Right cardiac atrium (tissue), 5 donors: Measurements from ENCODE around the gene RIPPLY2. TPM values are rescaled to one million over a fixed set of nuclear protein-coding genes. Genes with fewer than 3 reads are reported as not detected.
"Not testable (repeated sequence)": the region's sequence is repeated elsewhere in the genome, so short reads cannot be mapped to it uniquely, and the experiment has no call there.

ENCODE experiments used
- ATAC-seq, 2 donors: fragments of 200-7000 bp; cut with Tn5 transposase; one replicate each; pipeline versions ENCODE4 v1.8.0 to v1.9.1; 2020; ENCODE audit warnings: moderate library complexity in 2 of 2, mild to moderate bottlenecking in 1 of 2
- DNase-seq, 3 donors: peaks; one replicate each; pipeline ENCODE4 v3.0.0-alpha.2; 2020
- H3K27ac ChIP-seq: one replicate; pipeline ENCODE4 v1.5.1; 2013; ENCODE audit warnings: mild to moderate bottlenecking, low read length, control low read depth, moderate library complexity
- H3K27me3 ChIP-seq: one replicate; pipeline ENCODE4 v1.6.1; 2013; ENCODE audit not compliant: control insufficient read depth, insufficient read depth
- H3K4me1 ChIP-seq: one replicate; pipeline ENCODE4 v1.6.1; 2013; ENCODE audit warnings: low read length; ENCODE audit not compliant: control insufficient read depth, insufficient read depth
- H3K4me3 ChIP-seq: one replicate; pipeline ENCODE4 v1.5.1; 2013; ENCODE audit warnings: low read length, control low read depth
- H3K9me3 ChIP-seq: one replicate; pipeline ENCODE4 v1.6.1; 2013; ENCODE audit warnings: low read length; ENCODE audit not compliant: control insufficient read depth
- WGBS: extraction: QIAGEN DNeasy Blood & Tissue Kit; methylation state at CpG from one replicate; pipeline ENCODE4 v1.1.7; 2013; 5-methylcytosine and 5-hydroxymethylcytosine counted together
- intact Hi-C, 4 donors: fragments of 100-400 bp; cut with DNase I; formaldehyde crosslinking; loops; one replicate each; pipeline versions ENCODE4 v1.11.0 to v1.14.0; 2022 to 2023
- long read RNA-seq, 4 donors: library from polyadenylated mRNA; unstranded; transcript quantifications; one replicate each; pipeline ENCODE4 v2.0.0, GENCODE V29; 2020 to 2021
- polyA plus RNA-seq: library from polyadenylated mRNA; stranded (reverse); fragments of 200-250 nt; gene quantifications from one replicate; pipeline ENCODE4 v1.2.3, GENCODE V29; 2013
- total RNA-seq, 4 donors: library from RNA; stranded (reverse); fragmentation: NEBNext Ultra II Directional; extraction: Animal tissue kit (Norgen Biotek cat#: 25700); gene quantifications; one replicate each; pipeline ENCODE4 v1.2.1, GENCODE V29; 2021
- donor health status: healthy with polysubstance abuse.
- donor health status: DM: no; HTN: yes; CAD: no.
- donor health status: DM: no; HTN: no; CAD: no.
- donor health status: DM: no; HTN: yes; CAD: no; lungs with severe emphysema.
- donor health status: DM: yes; HTN: yes; CAD: no.

RIPPLY2 gene
- total RNA-seq (not detected), polyA plus RNA-seq (0.45 TPM)
- long read RNA-seq, donor 1: 0 reads
- long read RNA-seq, donor 2: 0 reads
- long read RNA-seq, donor 3: 0 reads
- long read RNA-seq, donor 4: 0 reads

- under 1% methylated on average over 81 of the region's 81 CpGs for WGBS
- ATAC-seq (peak; percentile 74 to 75), DNase-seq (peak; percentile 15 to 58 (median 50))
- intact Hi-C loops: no loop called here
- Histone ChIP-seq H3K27me3 (no peaks in the 10 kb centered on the region), H3K27ac (no peak within 1 kb of the TSS), H3K4me3 (peak within 1 kb of the TSS; percentile 34), H3K9me3 (no peaks in the 10 kb centered on the region), H3K4me1 (no peaks in the 10 kb centered on the region)
Measured at GRCh38 chr6:83853178-83854000, at the start of gene RIPPLY2. Gene RIPPLY2 (plus strand): TSS chr6:83853360. CDS start chr6:83853417, 57 bp downstream.

- DNase-seq, H3K27ac ChIP-seq, ATAC-seq: not testable (repeated sequence)
Measured at GRCh38 chr6:83803492-83803891, 49.7 kb upstream of the RIPPLY2 start.

GRCh38 chr6:83804886-83805285 is 48.3 kb upstream of the RIPPLY2 start:
- no peak for ATAC-seq
- no peak for DNase-seq
- no peaks in the 10 kb centered on the region for H3K4me1 ChIP-seq
- H3K9me3 ChIP-seq: no peaks in the 10 kb centered on the region
- intact Hi-C loops: no loop called here
- no peak overlapping the region for H3K4me3 ChIP-seq
- H3K27me3 ChIP-seq: no peaks in the 10 kb centered on the region
- no peak overlapping the region for H3K27ac ChIP-seq

More at GRCh38 chr6:83803492-83803891, 49.7 kb upstream of the RIPPLY2 start:
- H3K9me3 ChIP-seq, intact Hi-C loops, H3K4me1 ChIP-seq, H3K27me3 ChIP-seq, H3K4me3 ChIP-seq: not testable (repeated sequence)
- 93% methylated on average over 13 of the region's 21 CpGs for WGBS

- intact Hi-C loops: no loop called here
- DNase-seq (no peak), ATAC-seq (no peak)
- Histone ChIP-seq H3K4me1 (no peaks in the 10 kb centered on the region), H3K27ac (no peak overlapping the region), H3K27me3 (no peaks in the 10 kb centered on the region), H3K4me3 (no peak overlapping the region), H3K9me3 (no peaks in the 10 kb centered on the region)
Measured at GRCh38 chr6:83808005-83808404, 45.2 kb upstream of the RIPPLY2 start.

GRCh38 chr6:83808926-83809325 is 44.2 kb upstream of the RIPPLY2 start:
- WGBS: 61% methylated on average over 3 of the region's 3 CpGs
- intact Hi-C loops: no loop called here
- Histone ChIP-seq H3K27me3 (no peaks in the 10 kb centered on the region), H3K4me3 (no peak overlapping the region), H3K27ac (no peak overlapping the region), H3K4me1 (no peaks in the 10 kb centered on the region), H3K9me3 (no peaks in the 10 kb centered on the region)
- ATAC-seq: no peak
- no peak for DNase-seq

GRCh38 chr6:83812595-83812994 is 40.6 kb upstream of the RIPPLY2 start:
- intact Hi-C loops: no loop called here

GRCh38 chr6:83815631-83816272 is 37.4 kb upstream of the RIPPLY2 start:
- ATAC-seq (no peak), DNase-seq (no peak)
- H3K27me3 ChIP-seq: no peaks in the 10 kb centered on the region
- intact Hi-C loops: no loop called here
- H3K4me1 ChIP-seq: no peaks in the 10 kb centered on the region
- no peak overlapping the region for H3K4me3 ChIP-seq
- H3K27ac ChIP-seq: no peak overlapping the region
- WGBS: 31% methylated on average over 2 of the region's 2 CpGs
- no peaks in the 10 kb centered on the region for H3K9me3 ChIP-seq

More at GRCh38 chr6:83812595-83812994, 40.6 kb upstream of the RIPPLY2 start:
- Histone ChIP-seq H3K4me3 (no peak overlapping the region), H3K27ac (no peak overlapping the region), H3K4me1 (no peaks in the 10 kb centered on the region), H3K27me3 (no peaks in the 10 kb centered on the region), H3K9me3 (no peaks in the 10 kb centered on the region)
- ATAC-seq (no peak), DNase-seq (no peak)

- intact Hi-C loops: no loop called here
- H3K9me3 ChIP-seq: no peaks in the 10 kb centered on the region
- H3K4me3 ChIP-seq: no peak overlapping the region
- H3K27me3 ChIP-seq: no peaks in the 10 kb centered on the region
- H3K4me1 ChIP-seq: no peaks in the 10 kb centered on the region
- ATAC-seq: no peak
- 79% methylated on average over 3 of the region's 3 CpGs for WGBS
- no peak overlapping the region for H3K27ac ChIP-seq
- DNase-seq: no peak
Measured at GRCh38 chr6:83822629-83823169, 30.5 kb upstream of the RIPPLY2 start.

- Histone ChIP-seq H3K4me1 (no peaks in the 10 kb centered on the region), H3K9me3 (no peaks in the 10 kb centered on the region), H3K4me3 (no peak overlapping the region), H3K27me3 (no peaks in the 10 kb centered on the region), H3K27ac (no peak overlapping the region)
- WGBS: 22% methylated on average over 3 of the region's 3 CpGs
- ATAC-seq: no peak
- DNase-seq: no peak
- intact Hi-C loops: no loop called here
Measured at GRCh38 chr6:83824388-83824801, 28.8 kb upstream of the RIPPLY2 start.

GRCh38 chr6:83824831-83825230 is 28.3 kb upstream of the RIPPLY2 start:
- Histone ChIP-seq H3K27me3 (no peaks in the 10 kb centered on the region), H3K4me1 (no peaks in the 10 kb centered on the region), H3K9me3 (no peaks in the 10 kb centered on the region), H3K4me3 (no peak overlapping the region), H3K27ac (no peak overlapping the region)
- intact Hi-C loops: no loop called here
- 7% methylated on average over 2 of the region's 2 CpGs for WGBS
- ATAC-seq: no peak
- no peak for DNase-seq

- no peaks in the 10 kb centered on the region for H3K27me3 ChIP-seq
- H3K4me1 ChIP-seq: no peaks in the 10 kb centered on the region
- no peak overlapping the region for H3K4me3 ChIP-seq
- WGBS: 65% methylated on average over 2 of the region's 2 CpGs
- intact Hi-C loops: no loop called here
- ATAC-seq (no peak), DNase-seq (no peak)
- no peak overlapping the region for H3K27ac ChIP-seq
- H3K9me3 ChIP-seq: no peaks in the 10 kb centered on the region
Measured at GRCh38 chr6:83827050-83827449, 26.1 kb upstream of the RIPPLY2 start.
